Calu3 (cell line): ENCODE measurements around the gene DNAAF2. TPM values are rescaled to one million over a fixed set of nuclear protein-coding genes. Genes with fewer than 3 reads are reported as not detected.

Experiments used
- BruUV-seq: library from RNA; stranded (reverse); fragments of 400-500 nt; replicated peaks from 2 replicates; lab custom pipeline; 2021; lab: Mats Ljungman, UMichigan
- CTCF ChIA-PET: fragments of 300-600 bp; sonication (Branson Sonifier 250); formaldehyde crosslinking; loops from one replicate; lab custom pipeline; 2022; ENCODE audit warnings: antibody characterized with exemption; lab: Charles Lee
- DNase-seq: peaks from one replicate; pipeline ENCODE4 v3.0.0; 2022
- H3K27ac Mint-ChIP-seq: one replicate; pipeline ENCODE4 v1.8.0; 2022; ENCODE audit warnings: mixed read lengths; ENCODE audit not compliant: unreplicated experiment
- H3K27me3 Mint-ChIP-seq: one replicate; pipeline ENCODE4 v1.8.0; 2022; ENCODE audit warnings: mixed read lengths; ENCODE audit not compliant: unreplicated experiment
- H3K36me3 Mint-ChIP-seq: one replicate; pipeline ENCODE4 v1.8.0; 2022; ENCODE audit warnings: mild to moderate bottlenecking, moderate library complexity, mixed read lengths; ENCODE audit not compliant: insufficient read depth, unreplicated experiment
- H3K4me1 Mint-ChIP-seq: one replicate; pipeline ENCODE4 v1.8.0; 2022; ENCODE audit warnings: mild to moderate bottlenecking, low read depth, mixed read lengths; ENCODE audit not compliant: unreplicated experiment
- H3K4me3 Mint-ChIP-seq: one replicate; pipeline ENCODE4 v1.8.0; 2022; ENCODE audit warnings: mild to moderate bottlenecking, low read depth, moderate library complexity, mixed read lengths; ENCODE audit not compliant: unreplicated experiment
- H3K9me3 Mint-ChIP-seq: one replicate; pipeline ENCODE4 v1.8.0; 2022; ENCODE audit warnings: low read depth, mixed read lengths; ENCODE audit not compliant: unreplicated experiment
- CTCF ChIP-seq: fragments of 200-600 bp; IDR thresholded peaks from one replicate; pipeline ENCODE4 v1.8.0; 2022; ENCODE audit warnings: antibody characterized with exemption; ENCODE audit not compliant: unreplicated experiment
- intact Hi-C: fragments of 100-400 bp; cut with micrococcal nuclease; formaldehyde crosslinking; loops from one replicate; pipeline ENCODE4 v1.10.0; 2022; ENCODE audit not compliant: unreplicated experiment
- total RNA-seq: library from RNA; stranded (reverse); gene quantifications from 2 replicates; pipeline ENCODE4 v1.2.3, GENCODE V29; 2022

Gene DNAAF2
- total RNA-seq, 1 experiment from 2014 or later: 11.3 TPM

- Mint-ChIP-seq H3K9me3 (no peaks in the 10 kb centered on the region), H3K4me3 (no peak overlapping the region), H3K4me1 (peaks cover 3% of the 10 kb centered on the region), H3K27ac (no peak overlapping the region), H3K36me3 (peaks cover 14% of the 10 kb centered on the region), H3K27me3 (no peaks in the 10 kb centered on the region)
- BruUV-seq: no TSS peak
- intact Hi-C loops: no loop called here
- CTCF ChIA-PET: no interaction called here
- no peak for DNase-seq
- TF ChIP-seq CTCF: no peak
Measured at GRCh38 chr14:49612671-49613070, 22.4 kb downstream of the DNAAF2 start.

- Mint-ChIP-seq H3K4me1 (no peaks in the 10 kb centered on the region), H3K27me3 (no peaks in the 10 kb centered on the region), H3K4me3 (no peak overlapping the region), H3K9me3 (no peaks in the 10 kb centered on the region), H3K36me3 (peaks cover 12% of the 10 kb centered on the region), H3K27ac (no peak overlapping the region)
- intact Hi-C loops: no loop called here
- CTCF ChIA-PET: no interaction called here
- TF ChIP-seq CTCF: no peak
- DNase-seq: no peak
- BruUV-seq: no TSS peak
Measured at GRCh38 chr14:49612251-49612650, 22.8 kb downstream of the DNAAF2 start.

GRCh38 chr14:49607583-49607982 is 27.5 kb downstream of the DNAAF2 start:
- BruUV-seq: TSS peak; percentile 9
- CTCF ChIA-PET: no interaction called here
- H3K27me3 Mint-ChIP-seq: no peaks in the 10 kb centered on the region
- intact Hi-C loops: no loop called here
- no peaks in the 10 kb centered on the region for H3K4me1 Mint-ChIP-seq
- TF ChIP-seq CTCF: no peak
- H3K9me3 Mint-ChIP-seq: no peaks in the 10 kb centered on the region
- H3K4me3 Mint-ChIP-seq: no peak overlapping the region
- H3K27ac Mint-ChIP-seq: no peak overlapping the region
- H3K36me3 Mint-ChIP-seq: peaks cover 34% of the 10 kb centered on the region
- DNase-seq: no peak

- Mint-ChIP-seq H3K4me1 (peaks cover 23% of the 10 kb centered on the region), H3K4me3 (peak within 1 kb of the TSS; percentile 92), H3K9me3 (no peaks in the 10 kb centered on the region), H3K36me3 (peaks cover 36% of the 10 kb centered on the region), H3K27me3 (no peaks in the 10 kb centered on the region), H3K27ac (peak within 1 kb of the TSS; percentile 96)
- no TSS peak for BruUV-seq
- intact Hi-C loops: no loop called here
- TF ChIP-seq CTCF: no peak
- CTCF ChIA-PET: interaction anchor here (1.0 kb wide), 2 partner anchors 12 to 46 kb away, joined by 3 to 5 read pairs; partner anchors contain the start of gene RPS29
- peak; percentile 90 for DNase-seq
Measured at GRCh38 chr14:49598485-49599300, 36.4 kb downstream of the DNAAF2 start, which contains the start of gene LRR1. Gene LRR1 (plus strand): TSS chr14:49598940. CDS start chr14:49599021, 81 bp downstream.
